Panc1 (cell line): ENCODE data around the gene EML6. TPM values are rescaled to one million over a fixed set of nuclear protein-coding genes. Genes with fewer than 3 reads are reported as not detected.

ENCODE experiments used
- ATAC-seq: fragments of 200-7000 bp; cut with Tn5 transposase; 2 replicates; pipeline ENCODE4 v1.9.1; 2020; ENCODE audit warnings: mild to moderate bottlenecking, moderate library complexity
- BruUV-seq: library from RNA; stranded (reverse); fragments of 400-500 nt; replicated peaks from 2 replicates; lab custom pipeline; 2021; lab: Mats Ljungman, UMichigan
- CTCF ChIA-PET: fragments of 300-600 bp; sonication (Branson Sonifier 250); formaldehyde crosslinking; loops from one replicate; lab custom pipeline; 2022; ENCODE audit warnings: antibody characterized with exemption; lab: Charles Lee
- POLR2A ChIA-PET: fragments of 300-600 bp; sonication (Branson Sonifier 250); formaldehyde crosslinking; loops from one replicate; lab custom pipeline; 2022; ENCODE audit warnings: antibody characterized with exemption; lab: Charles Lee
- DNase-seq: peaks from one replicate; pipeline ENCODE4 v3.0.0-alpha.2; 2010; ENCODE audit warnings: low read depth, low spot score
- H3K27ac ChIP-seq: 2 replicates; pipeline ENCODE4 v1.5.1; 2011; ENCODE audit warnings: mild to moderate bottlenecking, low read length, inconsistent platforms
- H3K27me3 ChIP-seq: fragments of 200-500 bp; sonication (Bioruptor generic); 2 replicates; pipeline ENCODE4 v1.6.0; 2014; ENCODE audit warnings: low read length, inconsistent platforms; ENCODE audit not compliant: control insufficient read depth, insufficient read depth
- H3K36me3 ChIP-seq: fragments of 200-500 bp; sonication (Bioruptor generic); 2 replicates; pipeline ENCODE4 v1.5.1; 2014; ENCODE audit warnings: inconsistent platforms, mild to moderate bottlenecking, low read length, moderate library complexity; ENCODE audit not compliant: control insufficient read depth, insufficient read depth
- H3K4me1 ChIP-seq: 2 replicates; pipeline ENCODE4 v1.5.1; 2011; ENCODE audit warnings: inconsistent platforms, mild to moderate bottlenecking, low read length, moderate library complexity; ENCODE audit not compliant: control insufficient read depth, insufficient read depth
- H3K4me3 ChIP-seq, 2 experiments: 2 replicates each; pipeline ENCODE4 v1.5.1; 2011 to 2012; ENCODE audit warnings: low read depth in 2 of 2, low read length in 2 of 2, mild to moderate bottlenecking in 2 of 2, inconsistent platforms in 1 of 2, moderate library complexity in 1 of 2
- H3K9me3 ChIP-seq: fragments of 200-500 bp; sonication (Bioruptor generic); 2 replicates; pipeline ENCODE4 v1.5.1; 2014; ENCODE audit warnings: low read depth, mild to moderate bottlenecking, inconsistent platforms, low read length, moderate library complexity; ENCODE audit not compliant: control insufficient read depth, insufficient read depth
- POLR2AphosphoS5 ChIP-seq: IDR thresholded peaks from 2 replicates; pipeline ENCODE4 v1.6.1; 2012; ENCODE audit warnings: mild to moderate bottlenecking, low read depth, low read length, moderate library complexity
- REST ChIP-seq, 2 experiments: IDR thresholded peaks; 2 replicates each; pipeline ENCODE4 v1.6.1; 2011 to 2012; ENCODE audit warnings: low read depth in 2 of 2, control low read depth in 1 of 2, low read length in 1 of 2, mild to moderate bottlenecking in 1 of 2, moderate library complexity in 1 of 2; ENCODE audit not compliant: insufficient read depth in 1 of 2
- SIN3A ChIP-seq: IDR thresholded peaks from 2 replicates; pipeline ENCODE4 v1.6.1; 2012; ENCODE audit warnings: low read depth, mild to moderate bottlenecking, low read length, moderate library complexity, borderline replicate concordance; ENCODE audit not compliant: insufficient read depth
- TCF7L2 ChIP-seq: IDR thresholded peaks from 2 replicates; pipeline ENCODE4 v1.6.1; 2011; ENCODE audit warnings: mild to moderate bottlenecking, low read depth, low read length, inconsistent platforms
- in situ Hi-C: cut with HindIII; loops from 2 replicates; pipeline ENCODE4 v1.10.0; 2016; ENCODE audit warnings: low sequenced_read_pairs, low pct_unique_long_range_greater_than_20kb
- intact Hi-C: fragments of 100-400 bp; cut with micrococcal nuclease; formaldehyde crosslinking; loops from one replicate; pipeline ENCODE4 v1.10.0; 2022; ENCODE audit not compliant: unreplicated experiment
- total RNA-seq: library from RNA; stranded (reverse); gene quantifications from one replicate; pipeline ENCODE4 v1.2.1, GENCODE V29; 2021; ENCODE audit not compliant: unreplicated experiment
- TF ChIP-seq, protein P1 (sequence below): fragments of 450-650 bp; IDR thresholded peaks from 2 replicates; pipeline ENCODE4 v1.5.1; 2017; ENCODE audit warnings: mild to moderate bottlenecking

EML6 gene
- total RNA-seq, 1 experiment from 2014 or later: 6.3 TPM

GRCh38 chr2:54941248-54941984, 218.0 kb downstream of the EML6 start:
- Histone ChIP-seq H3K4me3 (no peak overlapping the region), H3K27me3 (no peaks in the 10 kb centered on the region), H3K27ac (peak overlapping the region; percentile 30), H3K9me3 (peaks cover 11% of the 10 kb centered on the region; the same call in 1 of the 2 replicates), H3K36me3 (no peaks in the 10 kb centered on the region), H3K4me1 (no peaks in the 10 kb centered on the region)
- in situ Hi-C loops (no loop called here), intact Hi-C loops (no loop called here)
- CTCF ChIA-PET: no interaction called here
- no peak for ATAC-seq
- TF ChIP-seq TCF7L2 (no peak), POLR2AphosphoS5 (no peak), SIN3A (no peak), REST (IDR thresholded peaks at IDR 0.05; ENCODE audit: insufficient read depth in 1 of 2, low read depth in 2 of 2, low read length in 1 of 2) (no peak)
- TF ChIP-seq, protein P1, sequence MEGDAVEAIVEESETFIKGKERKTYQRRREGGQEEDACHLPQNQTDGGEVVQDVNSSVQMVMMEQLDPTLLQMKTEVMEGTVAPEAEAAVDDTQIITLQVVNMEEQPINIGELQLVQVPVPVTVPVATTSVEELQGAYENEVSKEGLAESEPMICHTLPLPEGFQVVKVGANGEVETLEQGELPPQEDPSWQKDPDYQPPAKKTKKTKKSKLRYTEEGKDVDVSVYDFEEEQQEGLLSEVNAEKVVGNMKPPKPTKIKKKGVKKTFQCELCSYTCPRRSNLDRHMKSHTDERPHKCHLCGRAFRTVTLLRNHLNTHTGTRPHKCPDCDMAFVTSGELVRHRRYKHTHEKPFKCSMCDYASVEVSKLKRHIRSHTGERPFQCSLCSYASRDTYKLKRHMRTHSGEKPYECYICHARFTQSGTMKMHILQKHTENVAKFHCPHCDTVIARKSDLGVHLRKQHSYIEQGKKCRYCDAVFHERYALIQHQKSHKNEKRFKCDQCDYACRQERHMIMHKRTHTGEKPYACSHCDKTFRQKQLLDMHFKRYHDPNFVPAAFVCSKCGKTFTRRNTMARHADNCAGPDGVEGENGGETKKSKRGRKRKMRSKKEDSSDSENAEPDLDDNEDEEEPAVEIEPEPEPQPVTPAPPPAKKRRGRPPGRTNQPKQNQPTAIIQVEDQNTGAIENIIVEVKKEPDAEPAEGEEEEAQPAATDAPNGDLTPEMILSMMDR: no peak
- no TSS peak for BruUV-seq
- no peak for DNase-seq
- POLR2A ChIA-PET: no interaction called here

GRCh38 chr2:54942373-54942772, 218.9 kb downstream of the EML6 start:
- no TSS peak for BruUV-seq
- peaks cover 11% of the 10 kb centered on the region; the same call in 1 of the 2 replicates for H3K9me3 ChIP-seq
- no peak overlapping the region for H3K4me3 ChIP-seq
- no peaks in the 10 kb centered on the region for H3K36me3 ChIP-seq
- in situ Hi-C loops: no loop called here
- H3K4me1 ChIP-seq: no peaks in the 10 kb centered on the region
- peak overlapping the region; percentile 39; the same call in 1 of the 2 replicates for H3K27ac ChIP-seq
- no peaks in the 10 kb centered on the region for H3K27me3 ChIP-seq
- intact Hi-C loops: no loop called here
- ChIA-PET CTCF (no interaction called here), POLR2A (no interaction called here)
- TF ChIP-seq, protein P1: no peak
- TF ChIP-seq POLR2AphosphoS5: no peak
- no peak for TF ChIP-seq SIN3A
- TF ChIP-seq REST (IDR thresholded peaks at IDR 0.05; ENCODE audit: insufficient read depth in 1 of 2, low read depth in 2 of 2, low read length in 1 of 2): no peak
- no peak for TF ChIP-seq TCF7L2
- DNase-seq: no peak
- no peak for ATAC-seq
